EL (cell line): ENCODE data around the gene EN2.

ENCODE experiments used
- DNase-seq: peaks from one replicate; pipeline ENCODE4 v3.0.0-alpha.2; 2016

The EN2 gene

DNA sequence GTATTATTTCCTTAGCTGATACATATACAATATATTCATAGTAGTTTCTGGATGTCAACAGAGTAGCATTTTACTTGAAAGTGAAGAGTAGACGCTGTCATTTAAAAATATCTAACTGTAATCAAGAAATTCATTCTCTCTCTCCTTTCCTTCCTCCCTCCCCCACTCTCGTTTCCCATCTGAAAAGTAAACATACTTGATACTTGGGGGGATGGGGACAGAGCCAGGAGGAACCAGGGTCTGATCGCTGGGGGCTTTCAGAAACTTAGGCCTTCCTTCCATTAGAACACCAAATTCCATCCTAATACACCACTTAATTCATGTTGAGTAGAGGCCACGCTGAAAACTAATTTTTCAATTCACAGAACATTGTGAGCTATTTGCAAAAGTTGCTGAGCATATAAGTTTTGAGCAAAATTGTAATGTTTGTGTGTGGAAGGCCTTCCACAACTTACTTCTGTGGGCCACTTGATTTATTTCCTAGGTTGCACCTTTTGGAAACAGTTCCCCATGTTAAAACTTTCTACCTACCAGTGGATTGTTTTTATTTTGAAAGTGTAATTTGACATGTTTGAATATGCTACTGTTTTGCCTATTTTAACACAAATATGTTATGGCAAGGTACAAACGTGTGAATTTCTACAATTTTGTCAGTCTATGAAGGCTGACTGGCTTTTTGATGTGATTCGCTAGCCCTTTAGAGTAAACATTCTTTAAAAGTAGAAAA is 53.2 kb downstream of the EN2 start:
- DNase-seq = no peak

DNA sequence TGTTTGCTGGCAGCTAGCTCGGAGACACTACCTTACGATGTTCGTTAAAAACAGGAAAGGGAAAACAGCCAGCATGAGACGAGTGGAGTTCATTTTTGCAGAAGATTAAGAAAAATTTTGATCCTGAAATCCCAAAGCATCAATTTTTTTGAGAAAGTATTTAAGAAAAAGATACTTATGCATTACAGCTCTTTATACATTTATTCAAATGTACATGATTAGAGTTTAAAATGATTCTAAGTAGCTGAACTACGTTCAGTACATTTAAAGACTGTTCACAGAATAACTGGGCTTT is 53.7 kb downstream of the EN2 start:
- no peak for DNase-seq

GRCh38 chr7:155512246-155512887 is 54.4 kb downstream of the EN2 start:
- DNase-seq = no peak

- DNase-seq = no peak
These were observed 55.8 kb downstream of the EN2 start for GRCh38 chr7:155513543-155514285.

DNA sequence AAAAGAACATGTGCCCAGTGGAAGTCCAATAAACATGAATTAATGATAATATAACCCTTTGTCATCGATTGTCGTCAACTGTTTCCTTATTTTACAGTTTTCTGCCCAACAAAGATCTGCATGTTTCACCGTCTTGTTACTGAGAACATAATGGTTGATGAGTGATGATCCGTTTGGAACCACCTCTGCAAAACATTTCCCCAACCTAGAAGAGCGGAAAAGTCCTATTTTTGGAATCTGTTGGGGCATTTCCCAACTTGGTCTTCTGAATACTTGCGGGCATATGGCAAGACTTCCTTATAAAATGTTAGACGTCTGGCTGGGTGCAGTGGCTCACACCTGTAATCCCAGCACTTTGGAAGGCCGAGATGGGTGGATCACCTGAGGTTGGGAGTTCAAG is 56.4 kb downstream of the EN2 start:
- DNase-seq = no peak
